ENCODE data around the gene SCGB1C1. TPM values are rescaled to one million over a fixed set of nuclear protein-coding genes. Genes with fewer than 3 reads are reported as not detected.

The SCGB1C1 gene
- total and polyA plus RNA-seq, 7 donors = not detected

GRCh38 chr11:208181-208916 is 15.5 kb downstream of the SCGB1C1 start:
- 0 to 1% methylated on average over 57 of the region's 57 CpGs for WGBS, 2 donors
- peak overlapping the region; percentile 96 to 100 (median 98) for H3K27ac ChIP-seq
- H3K9me3 ChIP-seq = no peaks in the 10 kb centered on the region
- peak; percentile 90 for DNase-seq
- intact Hi-C loops (cut with DNase I) = loop anchor here (2.0 to 5.0 kb wide), 5 partner anchors 99 to 299 kb away; partner anchors contain the start of genes IFITM2 and RNH1
- H3K27me3 ChIP-seq = no peaks in the 10 kb centered on the region
- H3K36me3 ChIP-seq = peaks cover 23 to 64% (median 35%) of the 10 kb centered on the region in 4 donors
- peak; percentile 75 to 91 (median 86) for TF ChIP-seq POLR2AphosphoS5 (IDR thresholded peaks at IDR 0.05)
- no peak for TF ChIP-seq CTCF (IDR thresholded peaks at IDR 0.05)
- TF ChIP-seq POLR2A (IDR thresholded peaks at IDR 0.05) = peak; percentile 79 to 81
- H3K4me1 ChIP-seq = peaks cover 0 to 58% (median 47%) of the 10 kb centered on the region in 4 donors
- H3K4me3 ChIP-seq = peak overlapping the region; percentile 85 to 98 (median 90)

- H3K27ac ChIP-seq = peak overlapping the region; percentile 96 to 100 (median 98)
- WGBS, 2 donors = 1% methylated on average over 26 of the region's 26 CpGs
- H3K9me3 ChIP-seq = no peaks in the 10 kb centered on the region
- peaks cover 0 to 54% (median 44%) of the 10 kb centered on the region in 4 donors for H3K4me1 ChIP-seq
- TF ChIP-seq POLR2A (IDR thresholded peaks at IDR 0.05) (no peak), CTCF (IDR thresholded peaks at IDR 0.05) (no peak), POLR2AphosphoS5 (IDR thresholded peaks at IDR 0.05) (no peak), EP300 (IDR thresholded peaks at IDR 0.05) (no peak)
- no peaks in the 10 kb centered on the region for H3K27me3 ChIP-seq
- H3K36me3 ChIP-seq = peaks cover 24 to 64% (median 36%) of the 10 kb centered on the region in 4 donors
- peak overlapping the region; percentile 85 to 98 (median 90) for H3K4me3 ChIP-seq
- intact Hi-C loops (cut with DNase I) = loop anchor here (2.0 to 5.0 kb wide), 5 partner anchors 98 to 298 kb away; partner anchors contain the start of genes IFITM2 and RNH1
- DNase-seq = no peak
Measured at GRCh38 chr11:208917-209260, 16.0 kb downstream of the SCGB1C1 start.

GRCh38 chr11:209275-210121 is 16.6 kb downstream of the SCGB1C1 start:
- peak overlapping the region; percentile 96 to 100 (median 98) for H3K27ac ChIP-seq
- H3K36me3 ChIP-seq = peaks cover 27 to 64% (median 40%) of the 10 kb centered on the region in 4 donors
- peak overlapping the region; percentile 85 to 98 (median 90) for H3K4me3 ChIP-seq
- intact Hi-C loops (cut with DNase I) = loop anchor here (2.0 to 5.0 kb wide), 5 partner anchors 98 to 298 kb away; partner anchors contain the start of genes IFITM2 and RNH1
- peak; percentile 73 for DNase-seq
- 53 to 62% methylated on average over 29 of the region's 29 CpGs for WGBS, 2 donors
- no peaks in the 10 kb centered on the region for H3K27me3 ChIP-seq
- no peaks in the 10 kb centered on the region for H3K9me3 ChIP-seq
- TF ChIP-seq POLR2AphosphoS5 (IDR thresholded peaks at IDR 0.05) (no peak), CTCF (IDR thresholded peaks at IDR 0.05) (no peak), EP300 (IDR thresholded peaks at IDR 0.05) (no peak), POLR2A (IDR thresholded peaks at IDR 0.05) (no peak)
- H3K4me1 ChIP-seq = peaks cover 0 to 49% (median 41%) of the 10 kb centered on the region in 4 donors

- no peak for TF ChIP-seq EP300 (IDR thresholded peaks at IDR 0.05)
- peak; percentile 57 for DNase-seq
- Histone ChIP-seq H3K36me3 (peaks cover 28 to 64% (median 46%) of the 10 kb centered on the region in 4 donors), H3K4me1 (peaks cover 0 to 42% (median 36%) of the 10 kb centered on the region in 4 donors), H3K27ac (peak overlapping the region in 3 of 4 donors; percentile 96 to 100 (median 99)), H3K27me3 (no peaks in the 10 kb centered on the region), H3K4me3 (peak overlapping the region in 1 of 4 donors; percentile 86), H3K9me3 (no peaks in the 10 kb centered on the region)
- 86 to 92% methylated on average over 9 of the region's 9 CpGs for WGBS, 2 donors
- intact Hi-C loops (cut with DNase I) = no loop called here
Measured at GRCh38 chr11:210122-210802, 17.4 kb downstream of the SCGB1C1 start.

Data from sigmoid colon (tissue), 7 donors.